HUES64 (cell line): ENCODE results near the gene BBS2.

Experiments used
- H3K27ac ChIP-seq: 2 replicates; pipeline ENCODE4 v1.7.0; 2013; ENCODE audit warnings: low read depth, low read length, inconsistent platforms
- H3K27me3 ChIP-seq: 2 replicates; pipeline ENCODE4 v1.6.1; 2013; ENCODE audit warnings: mild to moderate bottlenecking, low read length; ENCODE audit not compliant: insufficient read depth
- H3K36me3 ChIP-seq: 2 replicates; pipeline ENCODE4 v1.6.1; 2013; ENCODE audit warnings: mild to moderate bottlenecking, low read length; ENCODE audit not compliant: insufficient read depth
- H3K4me1 ChIP-seq: 2 replicates; pipeline ENCODE4 v1.6.1; 2013; ENCODE audit warnings: mild to moderate bottlenecking, low read length, moderate library complexity; ENCODE audit not compliant: insufficient read depth
- H3K4me3 ChIP-seq: 2 replicates; pipeline ENCODE4 v1.5.1; 2013; ENCODE audit warnings: mild to moderate bottlenecking, low read length, moderate library complexity
- H3K9ac ChIP-seq: 2 replicates; pipeline ENCODE4 v1.6.1; 2013; ENCODE audit warnings: mild to moderate bottlenecking, low read depth, low read length
- H3K9me3 ChIP-seq: 2 replicates; pipeline ENCODE4 v1.6.1; 2013; ENCODE audit warnings: low read depth, low read length; ENCODE audit not compliant: insufficient read depth
- WGBS: fragments of 150-250, 120-280 bp; methylation state at CpG from one replicate; pipeline ENCODE4 v1.1.7; 2013; ENCODE audit warnings: missing lambda C conversion rate; 5-methylcytosine and 5-hydroxymethylcytosine counted together

The BBS2 gene

DNA sequence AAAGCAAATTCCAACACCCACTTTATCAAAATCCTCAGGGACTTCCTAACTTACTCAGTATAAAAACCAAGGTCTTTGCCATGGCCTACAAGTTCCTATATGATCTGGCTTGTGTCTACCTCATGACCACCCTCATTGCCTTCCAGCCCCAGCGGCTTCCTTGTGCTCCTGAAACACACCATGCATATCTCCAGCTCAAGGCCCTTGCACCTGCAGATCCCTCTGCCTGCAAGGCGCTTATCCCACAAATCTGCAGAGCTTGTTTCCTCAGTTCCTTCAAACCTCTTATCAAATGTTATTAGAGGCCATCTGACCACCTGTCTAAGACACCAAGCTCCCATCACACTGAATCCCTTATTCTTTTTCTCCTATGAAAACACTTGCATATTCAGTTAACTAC is 2.6 kb downstream of the BBS2 start:
- 0 out of 2 replicates have a peak, but pooled peaks cover 2% of the 10 kb centered on the region for H3K9me3 ChIP-seq
- H3K4me1 ChIP-seq, result 0 out of 2 replicates have a peak, but pooled peaks cover 5% of the 10 kb centered on the region
- H3K27me3 ChIP-seq, result no peaks in the 10 kb centered on the region
- H3K4me3 ChIP-seq, result no peak overlapping the region
- no peak overlapping the region for H3K27ac ChIP-seq
- WGBS, result 90% methylated on average over 2 of the region's 2 CpGs
- H3K36me3 ChIP-seq, result 0 out of 2 replicates have a peak, but pooled peaks cover 3% of the 10 kb centered on the region
- H3K9ac ChIP-seq, result no peak overlapping the region

GRCh38 chr16:56515665-56516064 is 4.2 kb downstream of the BBS2 start:
- Histone ChIP-seq H3K9ac (no peak overlapping the region), H3K27me3 (no peaks in the 10 kb centered on the region), H3K9me3 (0 out of 2 replicates have a peak, but pooled peaks cover 3% of the 10 kb centered on the region), H3K4me1 (0 out of 2 replicates have a peak, but pooled peaks cover 5% of the 10 kb centered on the region), H3K4me3 (no peak overlapping the region), H3K36me3 (0 out of 2 replicates have a peak, but pooled peaks cover 3% of the 10 kb centered on the region), H3K27ac (no peak overlapping the region)
- WGBS, result 79% methylated on average over 6 of the region's 6 CpGs

DNA sequence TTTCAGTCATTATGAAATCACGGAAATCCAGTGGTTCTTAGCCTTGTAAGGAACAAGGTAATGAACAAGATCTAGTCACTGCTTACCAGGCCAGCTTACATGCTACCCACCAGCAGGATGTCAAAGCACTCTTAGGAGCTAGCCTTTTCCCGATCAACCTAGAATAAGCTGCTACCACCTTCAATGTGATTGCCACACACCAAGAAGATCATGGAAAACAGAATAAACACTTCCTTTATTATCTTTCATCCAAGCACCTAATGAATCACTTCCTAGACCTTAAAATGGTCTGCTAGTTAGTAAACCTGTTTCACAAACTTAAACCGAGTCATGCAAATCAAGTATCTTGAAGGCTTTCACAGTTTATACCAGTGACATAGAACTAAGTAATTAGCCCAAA is 5.0 kb downstream of the BBS2 start:
- H3K9ac ChIP-seq, result no peak overlapping the region
- H3K9me3 ChIP-seq, result 0 out of 2 replicates have a peak, but pooled peaks cover 3% of the 10 kb centered on the region
- no peak overlapping the region for H3K27ac ChIP-seq
- no peak overlapping the region for H3K4me3 ChIP-seq
- no peaks in the 10 kb centered on the region for H3K27me3 ChIP-seq
- H3K36me3 ChIP-seq, result peaks cover 9% of the 10 kb centered on the region; the same call in 1 of the 2 replicates
- WGBS, result 81% methylated on average over 3 of the region's 3 CpGs
- H3K4me1 ChIP-seq, result no peaks in the 10 kb centered on the region

DNA sequence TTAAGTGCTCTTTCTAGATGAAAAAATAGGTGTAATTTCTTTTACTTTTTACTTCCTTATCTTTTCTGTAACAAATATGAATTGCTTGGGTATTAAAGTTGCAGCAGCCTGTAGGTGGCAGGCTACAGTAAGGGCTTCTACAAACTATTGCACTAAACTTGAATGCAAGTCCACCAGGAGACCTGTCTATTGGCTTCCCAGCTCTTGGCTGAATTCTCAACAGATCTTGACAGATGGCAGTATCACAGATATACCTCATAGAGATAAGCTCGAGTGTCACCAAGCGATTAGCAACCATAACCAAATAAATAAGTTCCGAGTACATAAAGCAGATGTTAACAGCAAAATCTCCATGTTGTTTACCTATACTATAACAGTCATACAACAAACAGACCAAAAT is 5.9 kb downstream of the BBS2 start:
- Histone ChIP-seq H3K9me3 (0 out of 2 replicates have a peak, but pooled peaks cover 3% of the 10 kb centered on the region), H3K36me3 (peaks cover 18% of the 10 kb centered on the region), H3K4me1 (no peaks in the 10 kb centered on the region), H3K4me3 (no peak overlapping the region), H3K27me3 (no peaks in the 10 kb centered on the region), H3K9ac (no peak overlapping the region), H3K27ac (no peak overlapping the region)
- WGBS, result 87% methylated on average over 3 of the region's 3 CpGs

GRCh38 chr16:56513091-56513490 is 6.7 kb downstream of the BBS2 start:
- 0 out of 2 replicates have a peak, but pooled peaks cover 3% of the 10 kb centered on the region for H3K9me3 ChIP-seq
- H3K4me1 ChIP-seq, result no peaks in the 10 kb centered on the region
- no peak overlapping the region for H3K27ac ChIP-seq
- peaks cover 26% of the 10 kb centered on the region for H3K36me3 ChIP-seq
- no peak overlapping the region for H3K4me3 ChIP-seq
- WGBS, result 100% methylated on average over 1 of the region's 2 CpGs
- no peak overlapping the region for H3K9ac ChIP-seq
- H3K27me3 ChIP-seq, result no peaks in the 10 kb centered on the region

- Histone ChIP-seq H3K27ac (no peak overlapping the region), H3K27me3 (no peaks in the 10 kb centered on the region), H3K4me3 (no peak overlapping the region), H3K9ac (no peak overlapping the region), H3K4me1 (no peaks in the 10 kb centered on the region), H3K36me3 (peaks cover 31% of the 10 kb centered on the region), H3K9me3 (0 out of 2 replicates have a peak, but pooled peaks cover 3% of the 10 kb centered on the region)
- 92% methylated on average over 1 of the region's 1 CpG for WGBS
These were observed 7.8 kb downstream of the BBS2 start for GRCh38 chr16:56512025-56512424.

GRCh38 chr16:56510544-56510943 is 9.3 kb downstream of the BBS2 start:
- H3K4me3 ChIP-seq, result no peak overlapping the region
- no peak overlapping the region for H3K9ac ChIP-seq
- no peaks in the 10 kb centered on the region for H3K27me3 ChIP-seq
- no peak overlapping the region for H3K27ac ChIP-seq
- 0 out of 2 replicates have a peak, but pooled peaks cover 3% of the 10 kb centered on the region for H3K9me3 ChIP-seq
- WGBS, result 87% methylated on average over 2 of the region's 2 CpGs
- no peaks in the 10 kb centered on the region for H3K4me1 ChIP-seq
- peaks cover 44% of the 10 kb centered on the region for H3K36me3 ChIP-seq

DNA sequence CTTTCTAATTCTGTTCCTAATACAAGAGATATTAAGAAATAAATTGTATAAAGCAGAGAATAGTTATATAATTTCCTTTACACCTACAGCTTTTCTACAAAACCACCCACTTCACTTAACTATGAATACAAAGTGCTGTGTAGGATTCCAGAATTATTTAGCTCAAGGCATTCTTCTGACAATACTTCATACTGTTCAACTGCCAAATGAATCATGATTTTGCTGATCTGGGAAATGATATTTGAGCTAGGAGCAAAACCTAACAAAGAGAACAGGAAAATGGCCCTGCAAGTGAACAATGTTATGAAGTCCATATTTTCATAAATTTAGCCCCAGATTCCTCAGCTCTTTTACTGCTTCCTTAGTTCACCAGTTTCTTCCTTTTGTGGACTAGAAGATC is 12.9 kb downstream of the BBS2 start:
- Histone ChIP-seq H3K27me3 (no peaks in the 10 kb centered on the region), H3K9ac (no peak overlapping the region), H3K4me1 (no peaks in the 10 kb centered on the region), H3K36me3 (peaks cover 55% of the 10 kb centered on the region), H3K4me3 (no peak overlapping the region), H3K27ac (no peak overlapping the region), H3K9me3 (no peaks in the 10 kb centered on the region)

GRCh38 chr16:56505181-56505580 is 14.6 kb downstream of the BBS2 start:
- Histone ChIP-seq H3K9me3 (no peaks in the 10 kb centered on the region), H3K36me3 (peaks cover 63% of the 10 kb centered on the region), H3K27ac (no peak overlapping the region), H3K9ac (no peak overlapping the region), H3K27me3 (no peaks in the 10 kb centered on the region), H3K4me1 (no peaks in the 10 kb centered on the region), H3K4me3 (no peak overlapping the region)
- WGBS, result 91% methylated on average over 3 of the region's 3 CpGs

DNA sequence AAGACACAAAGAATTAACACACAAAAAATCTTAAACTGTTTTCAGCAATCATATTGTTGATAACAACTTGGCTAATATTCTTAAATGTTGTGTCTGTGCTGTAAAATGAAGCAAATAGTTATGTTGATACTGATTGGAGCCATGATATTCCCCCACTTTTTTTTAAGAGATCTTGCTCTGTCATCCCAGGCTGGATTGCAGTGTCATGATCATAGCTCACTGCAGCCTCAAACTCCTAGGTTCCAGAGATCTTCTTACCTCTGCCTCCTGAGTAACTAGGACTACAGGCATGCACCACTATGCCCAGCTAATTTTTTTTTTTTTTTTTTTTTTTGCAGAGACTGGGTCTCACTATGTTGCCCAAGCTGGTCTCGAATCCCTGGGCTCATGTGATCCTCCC is 26.0 kb downstream of the BBS2 start:
- H3K9ac ChIP-seq, result no peak overlapping the region
- H3K4me1 ChIP-seq, result no peaks in the 10 kb centered on the region
- 100% methylated on average over 1 of the region's 1 CpG for WGBS
- H3K4me3 ChIP-seq, result no peak overlapping the region
- no peaks in the 10 kb centered on the region for H3K9me3 ChIP-seq
- H3K27ac ChIP-seq, result no peak overlapping the region
- H3K36me3 ChIP-seq, result peaks cover 26% of the 10 kb centered on the region
- H3K27me3 ChIP-seq, result no peaks in the 10 kb centered on the region

DNA sequence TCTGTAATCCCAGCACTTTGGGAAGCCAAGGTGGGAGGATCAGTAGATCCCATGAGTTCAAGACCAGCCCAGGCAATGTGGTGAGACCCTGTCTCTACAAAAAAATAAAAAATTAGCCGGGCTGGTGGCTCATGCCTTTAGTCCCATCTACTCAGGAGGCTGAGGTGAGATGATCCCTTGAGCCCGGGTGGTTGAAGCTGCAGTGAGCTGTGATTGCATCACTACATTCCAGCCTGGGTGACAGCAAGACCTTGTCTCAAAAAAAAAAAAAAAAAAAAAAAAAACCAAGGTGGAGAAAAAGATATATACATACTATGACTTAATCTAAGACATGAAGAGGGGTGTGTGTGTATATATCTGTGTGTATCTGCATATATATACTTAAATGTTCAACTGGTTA is 26.7 kb downstream of the BBS2 start:
- Histone ChIP-seq H3K9ac (no peak overlapping the region), H3K27ac (no peak overlapping the region), H3K27me3 (no peaks in the 10 kb centered on the region), H3K9me3 (no peaks in the 10 kb centered on the region), H3K36me3 (peaks cover 19% of the 10 kb centered on the region), H3K4me3 (no peak overlapping the region), H3K4me1 (no peaks in the 10 kb centered on the region)
- 85% methylated on average over 2 of the region's 2 CpGs for WGBS

- WGBS, result 92% methylated on average over 4 of the region's 4 CpGs
- Histone ChIP-seq H3K27me3 (no peaks in the 10 kb centered on the region), H3K9me3 (no peaks in the 10 kb centered on the region), H3K4me1 (no peaks in the 10 kb centered on the region), H3K36me3 (peaks cover 5% of the 10 kb centered on the region), H3K27ac (no peak overlapping the region), H3K4me3 (no peak overlapping the region), H3K9ac (no peak overlapping the region)
These were observed 28.1 kb downstream of the BBS2 start for GRCh38 chr16:56491657-56492261.
